Panc1 (cell line): Measurements from ENCODE around the gene DCC. TPM values are rescaled to one million over a fixed set of nuclear protein-coding genes. Genes with fewer than 3 reads are reported as not detected.

Source experiments
- ATAC-seq: fragments of 200-7000 bp; cut with Tn5 transposase; 2 replicates; pipeline ENCODE4 v1.9.1; 2020; ENCODE audit warnings: mild to moderate bottlenecking, moderate library complexity
- BruUV-seq: library from RNA; stranded (reverse); fragments of 400-500 nt; replicated peaks from 2 replicates; lab custom pipeline; 2021; lab: Mats Ljungman, UMichigan
- CTCF ChIA-PET: fragments of 300-600 bp; sonication (Branson Sonifier 250); formaldehyde crosslinking; loops from one replicate; lab custom pipeline; 2022; ENCODE audit warnings: antibody characterized with exemption; lab: Charles Lee
- POLR2A ChIA-PET: fragments of 300-600 bp; sonication (Branson Sonifier 250); formaldehyde crosslinking; loops from one replicate; lab custom pipeline; 2022; ENCODE audit warnings: antibody characterized with exemption; lab: Charles Lee
- DNase-seq: peaks from one replicate; pipeline ENCODE4 v3.0.0-alpha.2; 2010; ENCODE audit warnings: low read depth, low spot score
- H3K27ac ChIP-seq: 2 replicates; pipeline ENCODE4 v1.5.1; 2011; ENCODE audit warnings: mild to moderate bottlenecking, low read length, inconsistent platforms
- H3K27me3 ChIP-seq: fragments of 200-500 bp; sonication (Bioruptor generic); 2 replicates; pipeline ENCODE4 v1.6.0; 2014; ENCODE audit warnings: low read length, inconsistent platforms; ENCODE audit not compliant: control insufficient read depth, insufficient read depth
- H3K36me3 ChIP-seq: fragments of 200-500 bp; sonication (Bioruptor generic); 2 replicates; pipeline ENCODE4 v1.5.1; 2014; ENCODE audit warnings: inconsistent platforms, mild to moderate bottlenecking, low read length, moderate library complexity; ENCODE audit not compliant: control insufficient read depth, insufficient read depth
- H3K4me1 ChIP-seq: 2 replicates; pipeline ENCODE4 v1.5.1; 2011; ENCODE audit warnings: inconsistent platforms, mild to moderate bottlenecking, low read length, moderate library complexity; ENCODE audit not compliant: control insufficient read depth, insufficient read depth
- H3K4me3 ChIP-seq, 2 experiments: 2 replicates each; pipeline ENCODE4 v1.5.1; 2011 to 2012; ENCODE audit warnings: low read depth in 2 of 2, low read length in 2 of 2, mild to moderate bottlenecking in 2 of 2, inconsistent platforms in 1 of 2, moderate library complexity in 1 of 2
- H3K9me3 ChIP-seq: fragments of 200-500 bp; sonication (Bioruptor generic); 2 replicates; pipeline ENCODE4 v1.5.1; 2014; ENCODE audit warnings: low read depth, mild to moderate bottlenecking, inconsistent platforms, low read length, moderate library complexity; ENCODE audit not compliant: control insufficient read depth, insufficient read depth
- POLR2AphosphoS5 ChIP-seq: IDR thresholded peaks from 2 replicates; pipeline ENCODE4 v1.6.1; 2012; ENCODE audit warnings: mild to moderate bottlenecking, low read depth, low read length, moderate library complexity
- SIN3A ChIP-seq: IDR thresholded peaks from 2 replicates; pipeline ENCODE4 v1.6.1; 2012; ENCODE audit warnings: low read depth, mild to moderate bottlenecking, low read length, moderate library complexity, borderline replicate concordance; ENCODE audit not compliant: insufficient read depth
- TCF7L2 ChIP-seq: IDR thresholded peaks from 2 replicates; pipeline ENCODE4 v1.6.1; 2011; ENCODE audit warnings: mild to moderate bottlenecking, low read depth, low read length, inconsistent platforms
- in situ Hi-C: cut with HindIII; loops from 2 replicates; pipeline ENCODE4 v1.10.0; 2016; ENCODE audit warnings: low sequenced_read_pairs, low pct_unique_long_range_greater_than_20kb
- intact Hi-C: fragments of 100-400 bp; cut with micrococcal nuclease; formaldehyde crosslinking; loops from one replicate; pipeline ENCODE4 v1.10.0; 2022; ENCODE audit not compliant: unreplicated experiment
- total RNA-seq: library from RNA; stranded (reverse); gene quantifications from one replicate; pipeline ENCODE4 v1.2.1, GENCODE V29; 2021; ENCODE audit not compliant: unreplicated experiment
- TF ChIP-seq, protein P1 (sequence below), 2 experiments: IDR thresholded peaks; 2 replicates each; pipeline ENCODE4 v1.6.1; 2011 to 2012; ENCODE audit warnings: low read depth in 2 of 2, control low read depth in 1 of 2, low read length in 1 of 2, mild to moderate bottlenecking in 1 of 2, moderate library complexity in 1 of 2; ENCODE audit not compliant: insufficient read depth in 1 of 2
- TF ChIP-seq, protein P2 (sequence below): fragments of 450-650 bp; IDR thresholded peaks from 2 replicates; pipeline ENCODE4 v1.5.1; 2017; ENCODE audit warnings: mild to moderate bottlenecking

The DCC gene
- total RNA-seq, 1 experiment from 2014 or later: not detected

DNA sequence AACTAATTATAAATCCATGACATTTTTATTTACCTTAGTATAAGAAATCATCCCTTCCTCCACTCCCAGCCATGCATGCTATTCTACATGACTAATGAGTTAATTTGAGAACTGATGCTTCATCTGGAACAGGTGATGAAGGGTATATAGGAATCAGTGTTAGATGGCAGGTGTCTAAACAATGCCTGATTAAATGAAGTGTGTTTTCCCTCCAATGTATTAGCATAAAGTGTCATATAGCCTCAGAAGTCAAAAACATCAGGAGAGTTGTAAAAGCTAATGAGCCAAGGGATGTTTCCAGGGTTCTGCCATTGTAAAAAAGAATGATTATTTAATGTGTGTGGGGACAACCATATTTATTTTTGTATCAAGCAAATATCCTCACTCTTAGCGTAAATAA, 913.8 kb downstream of the DCC start:
- Histone ChIP-seq H3K9me3 (no peaks in the 10 kb centered on the region), H3K27me3 (no peaks in the 10 kb centered on the region), H3K36me3 (no peaks in the 10 kb centered on the region), H3K4me3 (no peak overlapping the region), H3K27ac (no peak overlapping the region), H3K4me1 (no peaks in the 10 kb centered on the region)
- ChIA-PET POLR2A (no interaction called here), CTCF (no interaction called here)
- DNase-seq: no peak
- no peak for TF ChIP-seq TCF7L2
- no peak for TF ChIP-seq SIN3A
- TF ChIP-seq POLR2AphosphoS5: no peak
- TF ChIP-seq, protein P1, sequence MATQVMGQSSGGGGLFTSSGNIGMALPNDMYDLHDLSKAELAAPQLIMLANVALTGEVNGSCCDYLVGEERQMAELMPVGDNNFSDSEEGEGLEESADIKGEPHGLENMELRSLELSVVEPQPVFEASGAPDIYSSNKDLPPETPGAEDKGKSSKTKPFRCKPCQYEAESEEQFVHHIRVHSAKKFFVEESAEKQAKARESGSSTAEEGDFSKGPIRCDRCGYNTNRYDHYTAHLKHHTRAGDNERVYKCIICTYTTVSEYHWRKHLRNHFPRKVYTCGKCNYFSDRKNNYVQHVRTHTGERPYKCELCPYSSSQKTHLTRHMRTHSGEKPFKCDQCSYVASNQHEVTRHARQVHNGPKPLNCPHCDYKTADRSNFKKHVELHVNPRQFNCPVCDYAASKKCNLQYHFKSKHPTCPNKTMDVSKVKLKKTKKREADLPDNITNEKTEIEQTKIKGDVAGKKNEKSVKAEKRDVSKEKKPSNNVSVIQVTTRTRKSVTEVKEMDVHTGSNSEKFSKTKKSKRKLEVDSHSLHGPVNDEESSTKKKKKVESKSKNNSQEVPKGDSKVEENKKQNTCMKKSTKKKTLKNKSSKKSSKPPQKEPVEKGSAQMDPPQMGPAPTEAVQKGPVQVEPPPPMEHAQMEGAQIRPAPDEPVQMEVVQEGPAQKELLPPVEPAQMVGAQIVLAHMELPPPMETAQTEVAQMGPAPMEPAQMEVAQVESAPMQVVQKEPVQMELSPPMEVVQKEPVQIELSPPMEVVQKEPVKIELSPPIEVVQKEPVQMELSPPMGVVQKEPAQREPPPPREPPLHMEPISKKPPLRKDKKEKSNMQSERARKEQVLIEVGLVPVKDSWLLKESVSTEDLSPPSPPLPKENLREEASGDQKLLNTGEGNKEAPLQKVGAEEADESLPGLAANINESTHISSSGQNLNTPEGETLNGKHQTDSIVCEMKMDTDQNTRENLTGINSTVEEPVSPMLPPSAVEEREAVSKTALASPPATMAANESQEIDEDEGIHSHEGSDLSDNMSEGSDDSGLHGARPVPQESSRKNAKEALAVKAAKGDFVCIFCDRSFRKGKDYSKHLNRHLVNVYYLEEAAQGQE (IDR thresholded peaks at IDR 0.05; ENCODE audit: insufficient read depth in 1 of 2, low read depth in 2 of 2, low read length in 1 of 2): no peak
- TF ChIP-seq, protein P2, sequence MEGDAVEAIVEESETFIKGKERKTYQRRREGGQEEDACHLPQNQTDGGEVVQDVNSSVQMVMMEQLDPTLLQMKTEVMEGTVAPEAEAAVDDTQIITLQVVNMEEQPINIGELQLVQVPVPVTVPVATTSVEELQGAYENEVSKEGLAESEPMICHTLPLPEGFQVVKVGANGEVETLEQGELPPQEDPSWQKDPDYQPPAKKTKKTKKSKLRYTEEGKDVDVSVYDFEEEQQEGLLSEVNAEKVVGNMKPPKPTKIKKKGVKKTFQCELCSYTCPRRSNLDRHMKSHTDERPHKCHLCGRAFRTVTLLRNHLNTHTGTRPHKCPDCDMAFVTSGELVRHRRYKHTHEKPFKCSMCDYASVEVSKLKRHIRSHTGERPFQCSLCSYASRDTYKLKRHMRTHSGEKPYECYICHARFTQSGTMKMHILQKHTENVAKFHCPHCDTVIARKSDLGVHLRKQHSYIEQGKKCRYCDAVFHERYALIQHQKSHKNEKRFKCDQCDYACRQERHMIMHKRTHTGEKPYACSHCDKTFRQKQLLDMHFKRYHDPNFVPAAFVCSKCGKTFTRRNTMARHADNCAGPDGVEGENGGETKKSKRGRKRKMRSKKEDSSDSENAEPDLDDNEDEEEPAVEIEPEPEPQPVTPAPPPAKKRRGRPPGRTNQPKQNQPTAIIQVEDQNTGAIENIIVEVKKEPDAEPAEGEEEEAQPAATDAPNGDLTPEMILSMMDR: no peak
- intact Hi-C loops (no loop called here), in situ Hi-C loops (no loop called here)
- no peak for ATAC-seq
- BruUV-seq: no TSS peak

DNA sequence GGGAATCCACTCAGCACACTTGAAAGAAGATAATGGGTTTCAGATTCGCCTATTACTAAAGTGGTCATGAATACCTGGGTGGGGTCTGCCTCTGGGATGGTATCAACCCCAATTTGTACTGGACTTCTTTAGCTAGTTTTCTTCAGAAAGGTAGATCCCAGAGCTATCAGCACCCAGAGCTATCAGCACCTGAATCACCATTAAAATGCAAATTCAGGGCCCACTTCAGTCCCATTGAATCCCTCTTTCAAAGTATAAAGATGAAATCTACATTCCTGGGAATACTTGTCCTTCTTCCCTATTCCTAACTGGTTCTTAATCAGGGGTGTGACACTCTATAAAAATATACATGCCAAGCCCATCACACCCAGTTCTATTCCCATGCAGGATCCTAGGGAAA, 914.3 kb downstream of the DCC start:
- POLR2A ChIA-PET: no interaction called here
- TF ChIP-seq, protein P1 (IDR thresholded peaks at IDR 0.05; ENCODE audit: insufficient read depth in 1 of 2, low read depth in 2 of 2, low read length in 1 of 2): no peak
- TF ChIP-seq, protein P2: no peak
- no peaks in the 10 kb centered on the region for H3K4me1 ChIP-seq
- CTCF ChIA-PET: no interaction called here
- no peak for DNase-seq
- in situ Hi-C loops (no loop called here), intact Hi-C loops (no loop called here)
- no TSS peak for BruUV-seq
- no peaks in the 10 kb centered on the region for H3K27me3 ChIP-seq
- H3K9me3 ChIP-seq: no peaks in the 10 kb centered on the region
- H3K36me3 ChIP-seq: no peaks in the 10 kb centered on the region
- ATAC-seq: no peak
- no peak overlapping the region for H3K4me3 ChIP-seq
- no peak overlapping the region for H3K27ac ChIP-seq
